Lung (tissue), 12 donors: Measurements from ENCODE around the gene FLT3. TPM values are rescaled to one million over a fixed set of nuclear protein-coding genes. Genes with fewer than 3 reads are reported as not detected.
"Not testable (repeated sequence)": the region's sequence is repeated elsewhere in the genome, so short reads cannot be mapped to it uniquely, and the experiment has no call there.

Source experiments
- ATAC-seq: fragments of 200-7000 bp; cut with Tn5 transposase; one replicate; pipeline ENCODE4 v1.9.1; 2020; ENCODE audit warnings: moderate number of reproducible peaks; ENCODE audit not compliant: insufficient read depth, low FRiP score
- DNase-seq, 3 donors: peaks; one replicate each; pipeline ENCODE4 v3.0.0-alpha.2; 2013 to 2017
- H3K27ac ChIP-seq, 2 donors: one replicate each; pipeline ENCODE4 v1.5.1; 2013; ENCODE audit warnings: mild to moderate bottlenecking in 2 of 2, moderate library complexity in 2 of 2, control low read depth in 1 of 2, inconsistent platforms in 1 of 2, low read depth in 1 of 2, low read length in 1 of 2
- H3K27me3 ChIP-seq, 3 donors: one replicate each; pipeline ENCODE4 v1.5.1; 2013; ENCODE audit warnings: low read length in 2 of 3; ENCODE audit not compliant: control insufficient read depth in 3 of 3, insufficient read depth in 3 of 3
- H3K36me3 ChIP-seq, 4 donors: one replicate each; pipeline ENCODE4 v1.5.1; 2013; ENCODE audit warnings: low read length in 4 of 4, mild to moderate bottlenecking in 1 of 4, moderate library complexity in 1 of 4; ENCODE audit not compliant: control insufficient read depth in 4 of 4, insufficient read depth in 4 of 4
- H3K4me1 ChIP-seq, 5 donors: one replicate each; pipeline ENCODE4 v1.5.1; 2013; ENCODE audit warnings: low read length in 5 of 5, mild to moderate bottlenecking in 2 of 5, moderate library complexity in 1 of 5; ENCODE audit not compliant: control insufficient read depth in 5 of 5, insufficient read depth in 5 of 5
- H3K4me3 ChIP-seq: one replicate; pipeline ENCODE4 v1.5.1; 2013; ENCODE audit warnings: mild to moderate bottlenecking, control low read depth, moderate library complexity
- H3K9ac ChIP-seq, 2 donors: one replicate each; pipeline ENCODE4 v1.5.1; 2013; ENCODE audit warnings: low read length in 2 of 2, control low read depth in 1 of 2; ENCODE audit not compliant: insufficient read depth in 1 of 2
- H3K9me3 ChIP-seq, 4 donors: one replicate each; pipeline ENCODE4 v1.5.1; 2013; ENCODE audit warnings: low read length in 3 of 4, mild to moderate bottlenecking in 1 of 4, moderate library complexity in 1 of 4; ENCODE audit not compliant: control insufficient read depth in 4 of 4, insufficient read depth in 3 of 4
- CTCF ChIP-seq: IDR thresholded peaks from 2 replicates; pipeline ENCODE4 v1.5.1; 2012; ENCODE audit warnings: mild to moderate bottlenecking; ENCODE audit errors: control extremely low read depth, extremely low read depth
- WGBS, 2 donors: extraction: QIAGEN DNeasy Blood & Tissue Kit; methylation state at CpG; one replicate each; pipeline ENCODE4 v1.1.7; 2013; 5-methylcytosine and 5-hydroxymethylcytosine counted together
- polyA plus RNA-seq, 2 donors: library from polyadenylated mRNA; stranded (reverse); fragments of 200-250 nt; gene quantifications; one replicate each; pipeline ENCODE4 v1.2.1, GENCODE V29; 2013
- total RNA-seq, 2 donors: library from RNA; depleted of rRNA in 1 of 2; stranded (reverse); fragments of >200 nt in 1 of 2; gene quantifications; one replicate each; pipeline ENCODE4 v1.2.1, GENCODE V29; 2014 to 2021
- donor health status: control.
- donor health status: control.
- donor health status: Bipolar disorder and iron deficiency.
- donor health status: healthy.
- donor health status: DM: yes; HTN: yes; CAD: no.

The FLT3 gene
- total and polyA plus RNA-seq, 4 donors: 0.43 to 1.9 (median 0.72) TPM

GRCh38 chr13:28010046-28010445 is 90.3 kb downstream of the FLT3 start:
- ATAC-seq (no peak), DNase-seq (no peak)
- Histone ChIP-seq H3K4me3 (no peak overlapping the region), H3K27me3 (peaks cover 0 to under 1% (median 0%) of the 10 kb centered on the region in 3 donors), H3K27ac (no peak overlapping the region), H3K9ac (no peak overlapping the region), H3K36me3 (no peaks in the 10 kb centered on the region), H3K9me3 (peaks cover 0 to 3% (median 0%) of the 10 kb centered on the region in 4 donors), H3K4me1 (no peaks in the 10 kb centered on the region)
- WGBS, 2 donors: 73 to 79% methylated on average over 5 of the region's 5 CpGs
- no peak for TF ChIP-seq CTCF

- H3K9me3 ChIP-seq, H3K9ac ChIP-seq, ATAC-seq, H3K4me1 ChIP-seq, H3K27ac ChIP-seq, H3K4me3 ChIP-seq, H3K36me3 ChIP-seq, H3K27me3 ChIP-seq, DNase-seq: not testable (repeated sequence)
- WGBS, 2 donors: 95 to 96% methylated on average over 13 of the region's 13 CpGs
Observed at GRCh38 chr13:28005016-28005415, 95.4 kb downstream of the FLT3 start.

- H3K36me3 ChIP-seq: no peaks in the 10 kb centered on the region
- no peak for TF ChIP-seq CTCF
- peaks cover 0 to 3% (median 0%) of the 10 kb centered on the region in 4 donors for H3K9me3 ChIP-seq
- no peak for DNase-seq
- WGBS, 2 donors: 79 to 88% methylated on average over 6 of the region's 6 CpGs
- ATAC-seq: no peak
- H3K4me1 ChIP-seq: no peaks in the 10 kb centered on the region
- H3K27me3 ChIP-seq: no peaks in the 10 kb centered on the region
- no peak overlapping the region for H3K9ac ChIP-seq
- H3K27ac ChIP-seq: no peak overlapping the region
- no peak overlapping the region for H3K4me3 ChIP-seq
Observed at GRCh38 chr13:28002886-28003698, 97.3 kb downstream of the FLT3 start.

- no peaks in the 10 kb centered on the region for H3K27me3 ChIP-seq
- peaks cover 0 to 3% (median 0%) of the 10 kb centered on the region in 4 donors for H3K9me3 ChIP-seq
- no peak overlapping the region for H3K9ac ChIP-seq
- no peak overlapping the region for H3K27ac ChIP-seq
- no peak overlapping the region for H3K4me3 ChIP-seq
- no peak for TF ChIP-seq CTCF
- H3K4me1 ChIP-seq: no peaks in the 10 kb centered on the region
- no peaks in the 10 kb centered on the region for H3K36me3 ChIP-seq
- ATAC-seq (no peak), DNase-seq (no peak)
- 81 to 86% methylated on average over 20 of the region's 20 CpGs for WGBS, 2 donors
Observed at GRCh38 chr13:28001837-28002473, 98.4 kb downstream of the FLT3 start.
